Measurements from ENCODE around the gene DPEP2NB.
"Not testable (repeated sequence)": the region's sequence is repeated elsewhere in the genome, so short reads cannot be mapped to it uniquely, and the experiment has no call there.

DPEP2NB gene

DNA sequence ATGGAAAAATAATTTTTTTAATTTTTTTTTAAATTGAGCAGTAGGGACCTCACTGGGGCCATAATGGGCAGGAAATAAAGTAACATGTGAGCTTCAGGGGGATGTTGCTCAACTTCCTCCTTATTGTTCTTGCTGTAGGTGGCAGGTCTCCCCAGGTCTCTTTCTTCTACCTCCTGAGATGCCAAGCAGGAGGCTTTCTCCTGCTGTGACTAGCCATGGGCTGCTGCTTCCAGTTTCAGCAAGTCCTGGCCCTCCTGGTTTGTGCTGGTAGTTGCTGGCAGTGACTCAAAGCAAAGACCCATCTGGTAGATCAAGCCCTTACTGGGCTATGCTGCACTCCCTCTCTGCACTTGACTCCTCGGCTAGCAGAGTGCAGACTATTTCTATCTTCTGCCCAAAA is 2.3 kb downstream of the DPEP2NB start:
- DNase-seq (ENCODE audit: low spot score) = no peak

DNA sequence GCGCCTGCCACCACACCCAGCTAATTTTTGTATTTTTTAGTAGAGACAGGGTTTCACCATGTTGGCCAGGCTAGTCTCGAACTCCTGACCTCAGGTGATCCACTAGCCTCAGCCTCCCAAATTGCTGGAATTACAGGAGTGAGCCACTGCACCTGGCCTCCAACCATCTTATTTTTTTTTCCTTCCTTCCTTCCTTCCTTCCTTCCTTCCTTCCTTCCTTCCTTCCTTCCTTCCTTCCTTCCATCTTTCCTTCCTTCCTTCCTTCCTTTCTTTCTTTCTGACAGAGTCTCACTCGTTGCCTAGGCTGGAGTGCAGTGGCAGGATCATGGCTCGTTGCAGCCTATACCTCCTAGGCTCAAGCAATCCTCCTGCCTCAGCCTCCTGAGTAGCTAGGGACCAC is 5.8 kb downstream of the DPEP2NB start:
- DNase-seq (ENCODE audit: low spot score) = not testable (repeated sequence)

DNA sequence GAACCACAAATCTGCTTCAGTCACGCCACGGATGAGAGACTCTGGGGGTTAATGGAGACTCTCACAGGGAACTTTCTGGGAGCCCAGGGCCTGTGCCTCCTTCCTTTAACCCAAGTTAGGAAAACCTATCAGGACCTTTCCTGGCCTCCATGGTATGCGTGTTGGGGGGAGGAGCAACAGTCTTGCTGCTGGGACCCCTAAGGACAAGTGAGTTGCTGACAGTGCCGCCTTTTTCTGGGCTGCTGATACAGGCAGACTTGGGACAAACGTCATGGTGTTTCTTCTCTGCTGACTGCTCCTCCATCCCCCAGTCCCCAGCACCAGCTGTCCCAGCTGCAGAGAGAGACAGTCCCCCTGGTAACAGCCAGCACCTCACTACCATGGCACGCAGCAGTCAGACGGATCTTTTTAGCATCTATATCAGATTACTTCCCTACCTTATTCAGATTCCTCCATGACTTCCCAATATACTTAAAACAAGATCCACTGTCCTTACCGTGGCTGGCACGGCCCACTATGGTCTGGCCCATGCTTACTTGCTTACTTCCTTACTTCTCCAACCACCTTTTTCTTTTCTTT is 6.5 kb downstream of the DPEP2NB start:
- no peak for DNase-seq (ENCODE audit: low spot score)

DNA sequence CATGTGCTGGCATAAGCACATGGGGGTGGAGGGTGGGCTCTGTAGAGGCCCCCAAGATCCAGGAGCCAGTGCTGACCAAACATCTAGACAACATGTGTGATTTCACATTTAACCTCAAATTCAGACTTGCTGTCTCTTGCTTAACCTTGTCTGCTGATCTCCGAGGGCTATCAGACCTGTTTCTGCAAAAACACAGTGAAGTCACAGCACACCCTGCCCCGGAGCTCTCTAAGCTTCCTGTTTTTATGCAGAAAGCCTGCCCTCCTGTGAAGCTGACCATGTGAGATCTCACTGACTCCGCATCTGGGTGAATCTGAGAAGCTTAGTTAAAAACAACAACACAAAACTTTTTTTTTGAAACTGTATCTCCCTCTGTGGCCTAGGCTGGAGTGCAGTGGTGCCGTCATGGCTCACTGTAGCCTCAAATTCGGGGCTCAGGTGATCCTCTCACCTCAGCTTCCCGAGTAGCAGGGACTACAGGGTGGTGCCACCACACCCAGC is 9.9 kb downstream of the DPEP2NB start:
- DNase-seq (ENCODE audit: low spot score) = no peak

DNA sequence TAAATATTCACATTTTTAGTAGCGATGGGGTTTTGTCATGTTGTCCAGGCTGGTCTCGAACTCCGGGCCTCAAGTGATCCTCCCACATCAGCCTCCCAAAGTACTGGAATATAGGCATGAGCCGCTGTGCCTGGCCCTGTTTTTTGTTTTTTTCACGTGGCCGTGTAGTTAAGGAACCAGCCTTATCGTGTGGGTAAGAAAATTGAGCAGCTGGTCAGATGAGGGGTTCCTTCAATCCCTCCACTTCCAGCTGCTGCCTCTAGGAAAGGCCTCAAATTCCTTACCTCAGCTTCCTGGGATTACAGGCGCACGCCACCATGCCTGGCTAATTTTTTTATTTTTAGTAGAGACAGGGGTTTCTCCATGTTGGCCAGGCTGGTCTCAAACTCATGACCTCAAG is 10.5 kb downstream of the DPEP2NB start:
- no peak for DNase-seq (ENCODE audit: low spot score)

DNA sequence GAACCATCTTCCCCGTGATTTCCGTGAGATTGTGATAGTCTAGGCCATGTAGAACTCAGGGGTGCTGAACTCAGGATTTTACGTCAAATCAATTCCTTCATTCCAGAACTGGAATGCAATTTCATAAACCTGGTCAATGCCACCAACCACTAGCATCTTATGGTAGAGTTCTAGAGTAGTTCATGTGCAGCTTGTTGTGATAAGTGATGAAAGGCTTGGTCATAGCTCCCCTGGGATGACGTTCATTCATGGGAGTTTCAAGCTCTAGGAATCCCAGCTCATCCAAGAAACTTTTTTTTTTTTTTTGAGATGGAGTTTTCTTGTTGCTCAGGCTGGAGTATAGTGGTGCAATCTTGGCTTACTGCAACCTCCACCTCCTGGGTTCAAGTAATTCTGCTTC is 12.7 kb downstream of the DPEP2NB start:
- no peak for DNase-seq (ENCODE audit: low spot score)

DNA sequence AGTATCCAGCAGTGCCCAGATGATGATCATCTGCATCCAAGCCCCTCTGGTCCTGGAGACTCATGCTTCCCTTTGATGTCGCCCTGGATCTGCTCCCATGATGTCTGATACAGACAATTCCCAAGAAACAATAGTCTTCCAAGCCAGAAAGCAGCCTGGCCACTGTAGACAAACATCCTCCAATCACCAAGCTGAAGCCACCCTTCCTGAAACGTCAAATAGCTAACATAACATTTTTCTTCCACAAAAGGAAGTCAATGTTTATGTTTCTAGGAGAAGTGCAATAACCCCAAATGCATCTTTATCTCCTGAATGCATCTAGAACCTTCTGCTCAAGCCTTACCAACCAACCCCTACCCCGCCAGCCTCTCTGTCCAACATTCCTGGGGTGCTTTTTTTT is 15.3 kb downstream of the DPEP2NB start:
- no peak for DNase-seq (ENCODE audit: low spot score)

DNA sequence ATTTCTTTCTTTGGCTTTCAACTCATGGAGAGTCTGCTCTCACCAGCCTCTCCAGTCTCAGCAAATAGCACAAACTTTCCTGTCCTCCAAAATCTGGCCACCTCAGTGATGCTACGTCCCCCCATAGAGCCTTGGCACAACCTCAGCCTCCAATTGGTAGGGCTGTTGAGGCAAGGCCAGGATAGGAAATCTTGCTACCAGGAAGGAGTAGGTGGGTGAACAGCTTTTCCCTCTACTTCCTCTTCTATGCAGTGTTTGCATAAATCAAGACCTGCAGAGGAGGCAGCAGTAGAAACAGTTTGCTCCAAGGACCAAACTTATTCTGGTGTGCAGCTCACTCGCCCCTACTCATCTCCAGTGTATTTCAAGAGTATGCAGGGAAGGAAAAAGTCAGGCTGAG is 15.7 kb downstream of the DPEP2NB start:
- no peak for DNase-seq (ENCODE audit: low spot score)

DNA sequence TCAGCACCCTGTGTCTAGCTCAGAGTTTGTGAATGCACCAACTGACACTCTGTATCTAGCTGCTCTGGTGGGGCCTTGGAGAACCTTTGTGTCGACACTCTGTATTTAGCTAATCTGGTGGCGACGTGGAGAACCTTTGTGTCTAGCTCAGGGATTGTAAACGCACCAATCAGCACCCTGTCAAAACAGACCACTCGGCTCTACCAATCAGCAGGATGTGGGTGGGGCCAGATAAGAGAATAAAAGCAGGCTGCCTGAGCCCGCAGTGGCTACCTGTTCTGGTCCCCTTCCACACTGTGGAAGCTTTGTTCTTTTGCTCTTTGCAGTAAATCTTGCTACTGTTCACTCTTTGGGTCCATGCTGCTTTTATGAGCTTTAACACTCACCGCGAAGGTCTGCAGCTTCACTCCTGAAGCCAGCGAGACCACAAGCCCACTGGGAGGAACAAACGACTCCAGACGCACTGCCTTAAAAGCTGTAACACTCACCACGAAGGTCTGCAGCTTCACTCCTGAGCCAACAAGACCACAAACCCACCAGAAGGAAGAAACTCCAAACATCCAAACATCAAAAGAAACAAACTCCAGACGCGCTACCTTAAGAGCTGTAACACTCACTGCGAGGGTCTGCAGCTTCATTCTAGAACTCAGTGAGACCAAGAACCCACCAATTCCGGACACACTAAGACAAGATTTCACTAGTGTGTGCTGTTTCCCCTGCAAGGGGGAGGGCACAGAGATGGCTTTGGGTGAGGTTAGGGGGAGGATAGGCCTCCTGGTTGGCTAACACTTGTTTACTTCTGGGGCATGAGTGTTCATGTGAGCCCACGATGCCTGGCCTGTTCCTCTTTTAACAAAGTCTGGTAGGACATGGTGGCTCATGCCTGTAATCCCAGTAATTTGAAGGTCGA is 16.7 kb downstream of the DPEP2NB start, which contains the start of gene DPEP2:
DPEP2 (minus strand) TSS at position 706 of the 910 bp plus-strand sequence. CDS start 6,272 bp downstream, outside the sequence.
- not testable (repeated sequence) for DNase-seq (ENCODE audit: low spot score)

DNA sequence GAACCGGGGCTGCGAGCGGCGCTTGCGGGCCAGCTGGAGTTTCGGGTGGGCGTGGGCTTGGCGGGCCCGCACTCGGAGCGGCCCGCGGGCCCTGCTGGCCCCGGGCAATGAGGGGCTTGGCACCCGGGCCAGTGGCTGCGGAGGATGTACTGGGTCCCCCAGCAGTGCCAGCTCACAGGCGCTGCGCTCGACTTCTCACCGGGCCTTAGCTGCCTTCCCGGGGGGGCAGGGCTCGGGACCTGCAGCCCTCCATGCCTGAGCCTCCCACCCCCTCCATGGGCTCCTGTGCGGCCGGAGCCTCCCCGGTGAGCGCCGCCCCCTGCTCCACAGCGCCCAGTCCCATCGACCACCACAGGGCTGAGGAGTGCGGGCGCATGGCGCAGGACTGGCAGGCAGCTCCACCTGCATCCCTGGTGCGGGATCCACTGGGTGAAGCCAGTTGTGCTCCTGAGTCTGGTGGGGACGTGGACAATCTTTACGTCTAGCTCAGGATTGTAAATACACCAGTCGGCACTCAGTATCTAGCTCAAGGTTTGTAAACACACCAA is 17.4 kb downstream of the DPEP2NB start:
- DNase-seq (ENCODE audit: low spot score) = not testable (repeated sequence)

DNA sequence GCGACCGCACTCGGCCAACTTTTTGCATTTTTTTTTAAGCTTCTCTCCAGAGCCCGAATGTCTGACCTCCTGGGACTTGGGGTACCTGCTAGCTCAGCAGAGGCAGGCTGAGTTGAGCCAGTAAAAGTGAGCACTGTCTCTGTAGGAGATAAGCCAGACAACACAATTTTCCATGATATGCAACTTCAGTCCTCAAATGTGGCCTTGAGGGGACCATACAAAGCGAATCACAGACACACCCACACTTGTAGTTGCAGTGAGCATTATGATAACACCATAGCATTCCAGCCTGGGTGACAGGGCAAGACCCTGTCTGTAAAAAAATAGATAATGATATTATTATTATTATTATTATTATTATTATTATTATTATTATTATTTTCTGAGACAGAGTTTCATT is 19.0 kb downstream of the DPEP2NB start:
- no peak for DNase-seq (ENCODE audit: low spot score)

DNA sequence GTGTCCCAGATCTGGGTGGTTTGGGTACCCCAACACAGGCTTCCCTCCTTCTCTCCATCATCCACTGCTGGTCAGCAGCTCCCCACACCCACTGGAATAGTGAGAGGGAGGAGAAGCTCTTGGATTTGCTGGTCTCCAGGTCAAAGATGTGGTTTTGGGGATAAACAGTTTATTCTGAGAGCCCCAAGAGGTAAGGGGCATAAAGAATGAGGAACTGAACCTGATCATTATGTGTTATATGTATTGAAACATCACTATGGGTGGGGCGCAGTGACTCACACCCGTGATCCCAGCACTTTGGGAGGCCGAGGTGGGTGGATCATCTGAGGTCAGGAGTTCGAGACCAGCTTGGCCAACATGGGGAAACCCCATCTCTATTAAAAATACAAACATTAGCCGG is 20.3 kb downstream of the DPEP2NB start:
- DNase-seq (ENCODE audit: low spot score) = no peak

DNA sequence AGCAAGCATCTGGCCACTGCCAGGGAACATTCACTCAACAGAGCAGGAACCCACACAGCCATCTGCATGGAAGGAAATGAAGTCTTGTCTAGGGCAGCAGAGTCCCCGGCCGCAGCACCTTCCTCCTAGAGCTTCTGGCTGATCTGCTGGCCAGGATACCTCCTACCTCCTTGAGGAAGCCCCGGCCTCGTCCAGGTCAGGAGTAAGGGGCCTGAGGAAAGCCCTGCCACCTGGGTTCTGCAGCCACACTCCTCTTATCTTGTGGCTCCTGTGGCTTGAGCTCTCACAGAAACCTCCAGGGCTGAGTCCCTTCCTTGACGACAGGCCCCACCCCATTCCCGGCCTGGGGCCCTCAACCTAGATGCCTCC is 21.7 kb downstream of the DPEP2NB start:
- not testable (repeated sequence) for DNase-seq (ENCODE audit: low spot score)

DNA sequence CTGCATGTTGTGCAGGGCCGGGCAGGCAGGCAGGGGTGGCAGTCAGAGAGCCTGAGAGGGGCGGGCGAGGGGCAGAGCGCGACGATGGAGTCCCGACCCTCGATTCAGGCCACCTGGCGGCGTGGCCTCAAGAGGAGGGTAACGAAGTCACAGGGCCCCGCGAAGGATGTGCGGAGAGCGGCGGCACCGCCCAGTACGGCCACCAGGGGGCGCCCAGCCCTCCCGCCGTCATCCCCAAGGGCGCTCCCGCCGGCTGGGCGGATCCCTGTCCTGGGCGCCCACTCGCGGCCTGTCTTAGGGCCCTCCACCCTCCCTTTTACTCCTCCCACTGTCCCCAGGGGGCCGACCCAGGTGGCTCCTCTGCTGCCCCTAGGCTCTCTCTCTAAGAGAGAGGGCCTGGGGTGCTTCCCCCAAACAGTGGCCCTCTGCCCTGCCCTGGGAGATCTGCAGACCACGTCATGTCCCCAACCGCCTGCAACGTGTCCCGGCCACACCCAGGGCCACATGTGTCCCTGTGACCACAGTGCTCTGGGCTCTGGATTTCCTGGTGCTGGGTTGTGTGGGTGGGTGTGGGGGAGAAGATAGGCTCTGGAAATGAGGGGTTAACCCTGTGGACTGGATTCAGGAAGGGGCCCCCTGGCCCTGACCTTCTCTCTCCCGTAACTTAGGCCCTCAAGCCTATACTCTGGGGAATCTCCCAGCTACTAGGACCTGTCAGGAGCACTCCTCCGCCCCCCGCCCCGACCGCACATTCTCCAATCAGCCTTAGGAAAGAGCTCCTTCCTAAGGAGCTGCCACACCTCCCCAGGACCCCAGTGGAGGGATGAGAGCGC is 22.3 kb downstream of the DPEP2NB start:
- DNase-seq (ENCODE audit: low spot score) = peak; percentile 30

DNA sequence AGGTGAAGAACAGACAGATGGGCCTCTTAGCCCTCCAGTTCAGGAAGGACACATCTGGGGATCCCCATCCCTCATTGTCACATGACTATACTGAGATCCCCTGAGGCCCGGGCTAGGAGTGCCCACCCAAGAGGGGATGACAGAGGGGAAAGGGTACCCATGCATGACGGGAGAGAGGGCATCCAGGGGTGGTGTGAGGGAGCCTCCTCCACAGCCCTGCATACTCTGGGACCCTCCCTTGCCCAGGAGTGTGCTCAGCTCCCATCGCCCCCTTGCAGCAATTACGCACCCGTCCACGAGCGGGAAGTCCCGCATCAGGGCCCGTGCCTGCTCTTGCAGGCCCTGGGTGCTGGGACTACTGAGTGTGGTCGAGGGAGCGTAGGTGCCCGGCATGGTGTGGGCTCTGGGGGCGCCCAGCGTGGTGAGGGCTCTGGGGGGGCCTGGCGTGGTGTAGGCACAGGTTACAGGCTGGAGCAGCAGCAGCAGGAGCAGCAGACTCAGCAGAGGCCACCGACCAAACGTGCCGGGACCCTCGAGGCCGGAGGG is 23.0 kb downstream of the DPEP2NB start:
- no peak for DNase-seq (ENCODE audit: low spot score)

DNA sequence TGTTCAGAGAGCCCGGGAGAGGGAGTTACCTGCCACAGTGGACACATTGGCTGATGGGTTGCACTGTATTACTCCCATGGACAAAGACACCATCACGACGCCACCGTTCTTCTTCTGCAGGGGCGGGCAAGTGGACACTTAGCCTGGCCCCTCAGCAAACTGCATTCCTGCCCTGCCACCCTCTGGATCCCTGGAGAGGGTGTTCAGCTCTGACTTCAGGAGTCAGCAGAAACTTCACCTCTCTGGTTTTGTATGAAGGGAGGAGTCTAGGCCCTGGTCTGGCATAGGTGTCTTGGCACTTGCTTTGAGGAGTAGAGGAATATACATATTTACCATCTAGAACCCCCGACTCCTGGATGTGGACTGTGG is 25.7 kb downstream of the DPEP2NB start:
- DNase-seq (ENCODE audit: low spot score) = no peak

DNA sequence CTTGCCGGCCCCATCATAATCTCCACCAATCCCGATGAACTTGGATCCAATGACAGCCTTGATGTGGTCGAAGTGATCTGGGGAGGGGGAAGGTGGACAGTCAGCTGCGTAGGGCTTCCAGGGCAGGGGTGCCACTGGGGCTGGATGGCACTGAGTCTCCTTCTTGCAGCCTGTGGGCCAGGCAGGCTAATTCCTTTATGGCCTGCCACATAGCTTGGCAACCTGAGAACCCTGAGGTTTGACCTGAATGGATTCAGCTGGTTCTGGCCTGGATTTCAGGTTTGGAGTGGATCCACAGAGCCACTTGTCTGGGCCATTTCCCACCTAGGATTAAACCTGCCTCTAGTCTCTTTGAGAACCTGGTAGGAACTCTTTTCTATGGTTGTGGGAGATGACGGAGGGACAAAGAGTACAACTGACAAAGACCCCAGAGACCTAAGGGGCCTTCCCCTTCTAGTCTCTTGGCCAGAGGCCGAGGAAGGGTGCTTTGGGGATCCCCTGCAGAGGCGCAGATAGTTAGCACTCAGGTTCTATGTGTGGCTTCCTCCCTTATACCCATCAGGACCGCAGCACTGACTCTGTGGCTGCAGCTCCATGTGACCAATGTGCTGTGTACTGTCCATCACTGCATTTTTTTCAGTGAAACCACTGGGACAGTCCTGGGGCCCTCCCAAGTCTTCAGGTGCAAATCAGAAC is 26.2 kb downstream of the DPEP2NB start:
- DNase-seq (ENCODE audit: low spot score) = no peak

DNA sequence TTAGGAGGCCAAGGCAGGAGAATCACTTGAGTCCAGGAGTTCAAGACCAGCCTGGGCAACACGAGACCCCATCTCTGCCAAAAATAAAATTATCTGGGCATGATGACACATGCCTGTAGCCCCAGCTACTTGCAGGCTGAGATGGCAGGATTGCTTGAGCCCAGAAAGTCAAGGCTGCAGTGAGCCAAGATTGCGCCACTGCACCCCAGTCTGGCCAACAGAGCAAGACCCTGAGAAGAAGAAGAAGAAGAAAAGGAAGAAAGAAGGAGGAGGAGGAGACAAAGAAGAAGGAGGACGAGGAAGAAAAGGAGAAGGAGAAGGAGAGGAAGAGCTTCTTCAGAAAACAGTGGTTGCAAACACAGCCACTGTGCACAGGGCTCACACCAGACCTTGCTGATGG is 27.0 kb downstream of the DPEP2NB start:
- DNase-seq (ENCODE audit: low spot score) = no peak

DNA sequence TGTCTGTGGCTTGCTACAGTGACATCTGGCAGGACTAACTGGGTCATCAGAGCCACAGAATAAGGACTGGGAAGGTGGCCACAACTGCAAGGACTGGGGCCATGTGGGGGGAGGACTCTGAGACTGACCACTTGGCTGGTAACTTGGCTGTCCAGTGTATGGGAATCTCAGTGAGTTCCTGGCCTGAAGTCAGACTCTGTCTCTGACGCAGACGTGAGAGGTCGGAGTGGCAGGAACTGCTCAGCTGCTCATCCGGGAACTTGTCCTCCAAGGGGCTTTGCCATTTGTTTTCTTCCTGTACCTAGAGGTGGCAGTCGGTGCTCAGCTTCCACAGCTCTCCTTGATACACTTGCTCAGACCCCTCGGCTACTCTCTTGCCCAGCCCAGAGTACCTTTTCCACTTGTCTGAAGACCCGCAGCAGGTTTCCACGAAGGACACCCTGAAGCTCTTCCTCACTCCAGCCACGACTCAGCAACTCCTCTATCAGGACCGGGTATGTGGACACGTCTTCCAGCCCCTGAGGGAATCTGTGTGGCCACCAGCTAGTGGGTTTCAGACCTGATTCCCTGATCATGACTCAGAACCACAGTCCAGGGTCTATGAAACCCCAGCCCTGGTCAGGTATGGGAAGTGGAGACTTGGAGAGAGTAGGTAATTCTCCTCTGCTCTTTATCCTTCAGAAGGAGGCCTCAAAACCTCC is 28.1 kb downstream of the DPEP2NB start:
- no peak for DNase-seq (ENCODE audit: low spot score)

DNA sequence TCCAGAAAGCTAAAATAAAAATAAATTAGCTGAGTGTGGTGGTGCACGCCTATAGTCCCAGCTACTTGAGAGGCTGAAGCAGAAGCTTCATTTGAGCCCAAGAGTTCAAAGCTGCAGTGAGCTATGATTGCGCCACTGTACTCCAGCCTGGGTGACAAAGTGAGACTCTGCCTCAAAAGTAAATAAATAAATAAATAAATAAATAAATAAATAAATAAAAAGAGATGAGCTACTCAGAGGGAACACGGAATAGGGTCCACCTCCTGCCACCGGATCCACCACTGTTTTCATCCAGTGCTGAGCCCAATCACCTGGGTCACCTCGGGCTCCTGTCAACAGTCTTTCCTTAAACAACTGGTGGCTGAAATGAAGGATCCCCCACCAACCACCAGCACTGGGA is 28.8 kb downstream of the DPEP2NB start:
- DNase-seq (ENCODE audit: low spot score) = no peak

Data from COLO829 (cell line).